Endodermal cell (in vitro differentiated cells): ENCODE data around the gene HAUS7. TPM values are rescaled to one million over a fixed set of nuclear protein-coding genes. Genes with fewer than 3 reads are reported as not detected.

ENCODE experiments used
- DNase-seq: peaks from one replicate; pipeline ENCODE4 v3.0.0-alpha.2; 2017
- H3K27ac ChIP-seq: 2 replicates; pipeline ENCODE4 v1.5.1; 2013; ENCODE audit warnings: mild to moderate bottlenecking, low read depth, low read length, moderate library complexity
- H3K27me3 ChIP-seq: 2 replicates; pipeline ENCODE4 v1.6.1; 2013; ENCODE audit warnings: mild to moderate bottlenecking, low read length, moderate library complexity; ENCODE audit not compliant: insufficient read depth, control insufficient read depth, poor library complexity, severe bottlenecking
- H3K36me3 ChIP-seq: 2 replicates; pipeline ENCODE4 v1.7.0; 2013; ENCODE audit warnings: mild to moderate bottlenecking, low read length, moderate library complexity; ENCODE audit not compliant: control insufficient read depth, insufficient read depth
- H3K4me1 ChIP-seq: one replicate; pipeline ENCODE4 v1.7.0; 2013; ENCODE audit warnings: low read length; ENCODE audit not compliant: control insufficient read depth, insufficient read depth
- H3K4me3 ChIP-seq: 2 replicates; pipeline ENCODE4 v1.5.1; 2013; ENCODE audit warnings: mild to moderate bottlenecking, low read length, moderate library complexity
- H3K9ac ChIP-seq: 2 replicates; pipeline ENCODE4 v1.6.1; 2013; ENCODE audit warnings: mild to moderate bottlenecking, low read length, moderate library complexity; ENCODE audit not compliant: poor library complexity, severe bottlenecking; ENCODE audit errors: extremely low read depth
- H3K9me3 ChIP-seq: 2 replicates; pipeline ENCODE4 v1.6.1; 2013; ENCODE audit warnings: mild to moderate bottlenecking, low read length, moderate library complexity; ENCODE audit not compliant: control insufficient read depth
- H3K27ac Mint-ChIP-seq: 2 replicates; pipeline ENCODE4 v1.8.0; 2020; ENCODE audit warnings: mixed read lengths
- H3K27me3 Mint-ChIP-seq: 2 replicates; pipeline ENCODE4 v1.8.0; 2021; ENCODE audit warnings: mild to moderate bottlenecking, mixed read lengths; ENCODE audit not compliant: insufficient read depth
- H3K36me3 Mint-ChIP-seq: 2 replicates; pipeline ENCODE4 v1.8.0; 2020; ENCODE audit warnings: low read depth, mixed read lengths
- H3K4me1 Mint-ChIP-seq: 2 replicates; pipeline ENCODE4 v1.8.0; 2020; ENCODE audit warnings: mixed read lengths
- H3K4me3 Mint-ChIP-seq: 2 replicates; pipeline ENCODE4 v1.8.0; 2020; ENCODE audit warnings: mild to moderate bottlenecking, moderate library complexity, mixed read lengths
- H3K9me3 Mint-ChIP-seq: 2 replicates; pipeline ENCODE4 v1.8.0; 2020; ENCODE audit warnings: mild to moderate bottlenecking, mixed read lengths
- CTCF ChIP-seq: fragments of 200-600 bp; sonication (generic); conservative IDR thresholded peaks from 2 replicates; pipeline ENCODE4 v1.5.0; 2021; ENCODE audit warnings: antibody characterized with exemption, mild to moderate bottlenecking
- WGBS, 2 experiments: methylation state at CpG; one replicate each; pipeline versions ENCODE4 v1.1.5 to v1.1.7; 2013; ENCODE audit warnings: missing lambda C conversion rate in 2 of 2, mixed read lengths in 1 of 2; ENCODE audit not compliant: insufficient coverage in 1 of 2, insufficient read length in 1 of 2; 5-methylcytosine and 5-hydroxymethylcytosine counted together
- total RNA-seq, 2 donors: library from RNA; stranded (reverse); fragmentation: NEBNext Ultra II Directional in 1 of 2; extraction: Animal tissue kit (Norgen Biotek cat#: 25700) in 1 of 2; gene quantifications; 2 replicates in 1 of 2; 3 replicates in 1 of 2; pipeline ENCODE4 v1.2.1, GENCODE V29; 2021

Gene HAUS7
- total RNA-seq, 2 donors from 2014 or later, result 28.7 to 30.9 TPM

GRCh38 chrX:153465691-153466380 lies 4.5 kb downstream of the HAUS7 start:
- H3K9me3 ChIP-seq, result no peaks in the 10 kb centered on the region
- no peaks in the 10 kb centered on the region for H3K27me3 ChIP-seq
- no peaks in the 10 kb centered on the region for H3K4me1 ChIP-seq
- no peak overlapping the region for H3K4me3 ChIP-seq
- Mint-ChIP-seq H3K4me3 (no peak overlapping the region), H3K9me3 (peaks cover 72% of the 10 kb centered on the region), H3K27ac (no peak overlapping the region), H3K4me1 (no peaks in the 10 kb centered on the region), H3K27me3 (no peaks in the 10 kb centered on the region), H3K36me3 (peaks cover 3% of the 10 kb centered on the region)
- DNase-seq, result no peak
- no peak overlapping the region for H3K27ac ChIP-seq
- no peak for TF ChIP-seq CTCF
- no peaks in the 10 kb centered on the region for H3K36me3 ChIP-seq
- WGBS, 2 experiments, result 93% methylated on average over 18 of the region's 19 CpGs; no CpG with 5 or more reads in 1 of the 2 experiments
- H3K9ac ChIP-seq, result no peak overlapping the region

GRCh38 chrX:153464116-153464515 lies 6.3 kb downstream of the HAUS7 start:
- Mint-ChIP-seq H3K4me1 (no peaks in the 10 kb centered on the region), H3K36me3 (peaks cover 5% of the 10 kb centered on the region), H3K4me3 (no peak overlapping the region), H3K27me3 (no peaks in the 10 kb centered on the region), H3K9me3 (peaks cover 77% of the 10 kb centered on the region), H3K27ac (no peak overlapping the region)
- Histone ChIP-seq H3K27ac (no peak overlapping the region), H3K27me3 (no peaks in the 10 kb centered on the region), H3K36me3 (no peaks in the 10 kb centered on the region), H3K4me1 (no peaks in the 10 kb centered on the region), H3K9ac (no peak overlapping the region), H3K9me3 (no peaks in the 10 kb centered on the region), H3K4me3 (no peak overlapping the region)
- 82% methylated on average over 4 of the region's 5 CpGs; no CpG with 5 or more reads in 1 of the 2 experiments for WGBS, 2 experiments
- no peak for DNase-seq
- no peak for TF ChIP-seq CTCF

- H3K4me1 ChIP-seq, result no peaks in the 10 kb centered on the region
- TF ChIP-seq CTCF, result no peak
- Mint-ChIP-seq H3K9me3 (peaks cover 78% of the 10 kb centered on the region), H3K4me1 (no peaks in the 10 kb centered on the region), H3K27ac (no peak overlapping the region), H3K4me3 (no peak overlapping the region), H3K36me3 (peaks cover 5% of the 10 kb centered on the region), H3K27me3 (no peaks in the 10 kb centered on the region)
- 94% methylated on average over 12 of the region's 12 CpGs; no CpG with 5 or more reads in 1 of the 2 experiments for WGBS, 2 experiments
- H3K9me3 ChIP-seq, result no peaks in the 10 kb centered on the region
- H3K36me3 ChIP-seq, result no peaks in the 10 kb centered on the region
- H3K9ac ChIP-seq, result no peak overlapping the region
- H3K4me3 ChIP-seq, result no peak overlapping the region
- no peak overlapping the region for H3K27ac ChIP-seq
- no peak for DNase-seq
- H3K27me3 ChIP-seq, result no peaks in the 10 kb centered on the region
These were observed 6.8 kb downstream of the HAUS7 start for GRCh38 chrX:153463556-153463955.
